Fibroblast of villous mesenchyme (primary cell): ENCODE results near the gene SYNGAP1. TPM values are rescaled to one million over a fixed set of nuclear protein-coding genes. Genes with fewer than 3 reads are reported as not detected.

Source experiments
- DNase-seq: peaks from one replicate; pipeline ENCODE4 v3.0.0-alpha.2; 2010; ENCODE audit warnings: low read depth
- H3K4me3 ChIP-seq: 2 replicates; pipeline ENCODE4 v1.5.1; 2011; ENCODE audit warnings: low read depth, mild to moderate bottlenecking, low read length
- total RNA-seq: library from RNA; depleted of rRNA; stranded (reverse); fragments of >200 nt; gene quantifications from 2 replicates; pipeline ENCODE4 v1.2.3, GENCODE V29; 2012
- TF ChIP-seq, protein P1 (sequence below): IDR thresholded peaks from 2 replicates; pipeline ENCODE4 v1.5.1; 2012; ENCODE audit warnings: low read depth, mild to moderate bottlenecking, low read length; ENCODE audit not compliant: insufficient read depth

Gene SYNGAP1
- total RNA-seq, 1 donor, result 7.8 TPM

GRCh38 chr6:33441457-33441856 lies 21.6 kb downstream of the SYNGAP1 start:
- TF ChIP-seq, protein P1, sequence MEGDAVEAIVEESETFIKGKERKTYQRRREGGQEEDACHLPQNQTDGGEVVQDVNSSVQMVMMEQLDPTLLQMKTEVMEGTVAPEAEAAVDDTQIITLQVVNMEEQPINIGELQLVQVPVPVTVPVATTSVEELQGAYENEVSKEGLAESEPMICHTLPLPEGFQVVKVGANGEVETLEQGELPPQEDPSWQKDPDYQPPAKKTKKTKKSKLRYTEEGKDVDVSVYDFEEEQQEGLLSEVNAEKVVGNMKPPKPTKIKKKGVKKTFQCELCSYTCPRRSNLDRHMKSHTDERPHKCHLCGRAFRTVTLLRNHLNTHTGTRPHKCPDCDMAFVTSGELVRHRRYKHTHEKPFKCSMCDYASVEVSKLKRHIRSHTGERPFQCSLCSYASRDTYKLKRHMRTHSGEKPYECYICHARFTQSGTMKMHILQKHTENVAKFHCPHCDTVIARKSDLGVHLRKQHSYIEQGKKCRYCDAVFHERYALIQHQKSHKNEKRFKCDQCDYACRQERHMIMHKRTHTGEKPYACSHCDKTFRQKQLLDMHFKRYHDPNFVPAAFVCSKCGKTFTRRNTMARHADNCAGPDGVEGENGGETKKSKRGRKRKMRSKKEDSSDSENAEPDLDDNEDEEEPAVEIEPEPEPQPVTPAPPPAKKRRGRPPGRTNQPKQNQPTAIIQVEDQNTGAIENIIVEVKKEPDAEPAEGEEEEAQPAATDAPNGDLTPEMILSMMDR, result no peak

GRCh38 chr6:33442283-33442682 lies 22.4 kb downstream of the SYNGAP1 start:
- TF ChIP-seq, protein P1, result no peak
- DNase-seq, result no peak

More at GRCh38 chr6:33441457-33441856, 21.6 kb downstream of the SYNGAP1 start:
- no peak overlapping the region for H3K4me3 ChIP-seq
- no peak for DNase-seq

GRCh38 chr6:33443025-33443424 lies 23.2 kb downstream of the SYNGAP1 start:
- TF ChIP-seq, protein P1, result no peak
- no peak for DNase-seq
- H3K4me3 ChIP-seq, result no peak overlapping the region

More at GRCh38 chr6:33442283-33442682, 22.4 kb downstream of the SYNGAP1 start:
- H3K4me3 ChIP-seq, result no peak overlapping the region

DNA sequence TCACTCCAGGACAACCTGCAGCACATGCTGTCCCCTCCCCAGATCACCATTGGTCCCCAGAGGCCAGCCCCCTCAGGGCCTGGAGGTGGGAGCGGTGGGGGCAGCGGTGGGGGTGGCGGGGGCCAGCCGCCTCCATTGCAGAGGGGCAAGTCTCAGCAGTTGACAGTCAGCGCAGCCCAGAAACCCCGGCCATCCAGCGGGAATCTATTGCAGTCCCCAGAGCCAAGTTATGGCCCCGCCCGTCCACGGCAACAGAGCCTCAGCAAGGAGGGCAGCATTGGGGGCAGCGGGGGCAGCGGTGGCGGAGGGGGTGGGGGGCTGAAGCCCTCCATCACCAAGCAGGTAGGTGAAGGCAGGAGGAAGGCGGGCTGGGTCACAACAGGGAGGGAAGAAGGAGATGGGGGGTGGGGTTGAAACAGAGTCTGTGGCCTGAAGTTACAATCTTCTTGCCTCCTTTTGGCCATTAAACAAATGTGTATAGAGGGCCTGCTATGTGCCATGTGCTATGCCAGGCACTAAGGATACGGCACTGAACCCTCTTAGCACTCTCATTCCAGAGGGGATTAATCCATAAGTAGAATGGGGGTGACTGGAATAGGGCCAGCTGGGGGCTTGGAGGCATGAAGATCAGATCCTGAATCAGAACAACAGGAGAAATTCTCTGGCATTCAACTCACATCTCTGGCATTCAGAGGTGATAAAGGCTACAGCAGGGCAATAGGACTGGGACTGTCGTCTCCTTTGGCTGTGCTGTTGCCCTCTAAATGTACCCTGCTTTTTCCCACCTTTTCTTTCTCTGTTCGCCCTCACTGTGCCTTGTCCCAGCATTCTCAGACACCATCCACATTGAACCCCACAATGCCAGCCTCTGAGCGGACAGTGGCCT lies 24.0 kb downstream of the SYNGAP1 start:
- no peak overlapping the region for H3K4me3 ChIP-seq
- TF ChIP-seq, protein P1, result no peak
- DNase-seq, result no peak

GRCh38 chr6:33445119-33445603 lies 25.3 kb downstream of the SYNGAP1 start:
- H3K4me3 ChIP-seq, result no peak overlapping the region
- DNase-seq, result no peak
- TF ChIP-seq, protein P1, result no peak

DNA sequence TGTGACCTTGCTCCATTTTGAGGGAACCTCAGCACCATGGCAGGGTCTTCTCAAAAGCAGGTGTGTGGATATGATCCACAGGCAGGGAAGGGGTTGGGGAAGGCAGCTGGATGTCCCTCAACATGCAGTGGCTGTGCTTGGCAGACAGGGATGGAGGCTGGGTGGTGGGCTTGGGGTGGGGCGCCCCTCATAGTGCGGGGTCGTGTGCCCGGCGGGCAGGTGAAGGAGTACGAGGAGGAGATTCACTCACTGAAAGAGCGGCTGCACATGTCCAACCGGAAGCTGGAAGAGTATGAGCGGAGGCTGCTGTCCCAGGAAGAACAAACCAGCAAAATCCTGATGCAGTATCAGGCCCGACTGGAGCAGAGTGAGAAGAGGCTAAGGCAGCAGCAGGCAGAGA lies 26.5 kb downstream of the SYNGAP1 start:
- no peak for DNase-seq
- no peak overlapping the region for H3K4me3 ChIP-seq
- TF ChIP-seq, protein P1, result no peak

DNA sequence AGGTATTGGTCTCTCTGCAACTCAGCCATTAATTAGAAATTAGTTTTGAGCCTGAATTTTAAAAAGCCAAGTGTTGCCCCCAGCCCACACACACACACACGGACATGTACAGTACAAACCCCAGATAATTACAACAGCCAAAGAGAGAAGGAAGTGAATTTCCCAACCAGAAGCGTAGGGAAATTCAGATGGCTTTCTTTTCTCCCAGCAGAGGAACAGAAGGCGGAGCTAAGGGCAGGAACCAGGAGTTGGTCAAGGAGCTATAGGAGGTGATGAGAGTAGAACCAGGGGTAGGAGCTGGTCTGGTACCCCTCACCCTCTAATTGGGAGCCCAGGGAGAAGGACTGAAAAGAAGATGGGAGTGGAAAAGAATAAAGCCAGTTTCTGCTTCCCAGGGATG lies 30.6 kb downstream of the SYNGAP1 start:
- no peak for DNase-seq
- TF ChIP-seq, protein P1, result no peak
- H3K4me3 ChIP-seq, result no peak overlapping the region
